Endothelial cell of umbilical vein (primary cell): ENCODE results near the gene BUD13. TPM values are rescaled to one million over a fixed set of nuclear protein-coding genes. Genes with fewer than 3 reads are reported as not detected.

Experiments
- BruUV-seq: library from RNA; stranded (reverse); fragments of 400-500 nt; replicated peaks from 2 replicates; lab custom pipeline; 2021; lab: Mats Ljungman, UMichigan
- CTCF ChIA-PET: fragments of 300-600, 350-600 bp; sonication (Branson Sonifier 250); formaldehyde crosslinking; loops from one replicate; lab custom pipeline; 2021; ENCODE audit warnings: antibody characterized with exemption, inconsistent platforms; lab: Charles Lee
- POLR2A ChIA-PET: fragments of 300-600, 350-600 bp; sonication (Branson Sonifier 250); formaldehyde crosslinking; loops from one replicate; lab custom pipeline; 2021; ENCODE audit warnings: antibody characterized with exemption, inconsistent platforms; lab: Charles Lee
- DNase-seq: peaks from one replicate; pipeline ENCODE4 v3.0.0-alpha.2; 2011; ENCODE audit warnings: low read depth, low spot score
- FAIRE-seq: peaks from 2 replicates; lab custom pipeline; 2011; peaks lifted over from hg19 to GRCh38; lab: Jason Lieb, UNC
- H2AFZ ChIP-seq: 2 replicates; pipeline ENCODE4 v1.6.0; 2012; ENCODE audit warnings: low read depth, low read length, control low read depth, inconsistent platforms
- H3K27ac ChIP-seq: 2 replicates; pipeline ENCODE4 v1.5.1; 2011; ENCODE audit warnings: low read depth, mild to moderate bottlenecking, control low read depth, low read length, moderate library complexity; ENCODE audit not compliant: insufficient read depth
- H3K27me3 ChIP-seq, 2 experiments: 2 replicates each; pipeline versions ENCODE4 v1.6.0 to v1.6.1; 2011; ENCODE audit warnings: low read length in 2 of 2, mixed read lengths in 1 of 2; ENCODE audit not compliant: control insufficient read depth in 2 of 2, insufficient read depth in 2 of 2
- H3K36me3 ChIP-seq, 2 experiments: 2 replicates in 1 of 2; 3 replicates in 1 of 2; pipeline ENCODE4 v1.5.1; 2011; ENCODE audit warnings: low read length in 2 of 2, mild to moderate bottlenecking in 1 of 2, moderate library complexity in 1 of 2; ENCODE audit not compliant: control insufficient read depth in 2 of 2, insufficient read depth in 2 of 2; ENCODE audit errors: extremely low read depth in 1 of 2
- H3K4me1 ChIP-seq: 3 replicates; pipeline ENCODE4 v1.5.1; 2011; ENCODE audit warnings: mild to moderate bottlenecking, low read length; ENCODE audit not compliant: control insufficient read depth, insufficient read depth; ENCODE audit errors: extremely low read depth
- H3K4me2 ChIP-seq: 2 replicates; pipeline ENCODE4 v1.6.1; 2011; ENCODE audit warnings: low read length, control low read depth, mixed read lengths; ENCODE audit not compliant: insufficient read depth
- H3K4me3 ChIP-seq, 3 experiments: fragments of 200-600 bp in 1 of 3; sonication (generic), shearing (Covaris generic) in 1 of 3; replicated peaks in 1 of 3; 2 replicates each; pipeline ENCODE4 v1.5.1; 2011 to 2016; ENCODE audit warnings: control low read depth in 3 of 3, low read length in 3 of 3, mild to moderate bottlenecking in 2 of 3, inconsistent platforms in 1 of 3, low read depth in 1 of 3, moderate library complexity in 1 of 3; ENCODE audit not compliant: insufficient read depth in 1 of 3
- H3K79me2 ChIP-seq: 2 replicates; pipeline ENCODE4 v1.6.0; 2012; ENCODE audit warnings: low read length, inconsistent platforms; ENCODE audit not compliant: control insufficient read depth, insufficient read depth
- H3K9ac ChIP-seq: replicated peaks from 2 replicates; pipeline ENCODE3; 2011; ENCODE audit warnings: low read length, control low read depth; ENCODE audit not compliant: insufficient read depth; ENCODE audit errors: extremely low read depth
- H3K9me1 ChIP-seq: replicated peaks from 3 replicates; pipeline ENCODE4 v1.6.0; 2011; ENCODE audit warnings: mild to moderate bottlenecking, low read length; ENCODE audit not compliant: control insufficient read depth, insufficient read depth; ENCODE audit errors: extremely low read depth
- H3K9me3 ChIP-seq: replicated peaks from 2 replicates; pipeline ENCODE4 v1.5.1; 2012; ENCODE audit warnings: low read length, inconsistent platforms; ENCODE audit not compliant: control insufficient read depth, insufficient read depth
- H4K20me1 ChIP-seq: replicated peaks from 2 replicates; pipeline ENCODE3; 2011; ENCODE audit warnings: mild to moderate bottlenecking, low read length; ENCODE audit not compliant: control insufficient read depth, insufficient read depth; ENCODE audit errors: extremely low read depth
- FOS ChIP-seq: IDR thresholded peaks from 2 replicates; pipeline ENCODE4 v1.6.1; 2011; ENCODE audit warnings: mild to moderate bottlenecking, low read length, moderate library complexity, borderline replicate concordance; ENCODE audit not compliant: insufficient read depth
- MYC ChIP-seq: IDR thresholded peaks from one replicate; pipeline ENCODE4 v1.6.1; 2011; ENCODE audit warnings: mild to moderate bottlenecking, low read depth, low read length
- POLR2A ChIP-seq: IDR thresholded peaks from 2 replicates; pipeline ENCODE4 v1.6.1; 2012; ENCODE audit warnings: low read depth, mild to moderate bottlenecking, control low read depth, low read length
- dilution Hi-C: fragments of 300-500 bp; cut with MboI; formaldehyde crosslinking; loops from one replicate; pipeline ENCODE4 v1.15.0; 2019; ENCODE audit warnings: low sequenced_read_pairs; ENCODE audit not compliant: extremely low pct_ligation_motif_present
- intact Hi-C: fragments of 100-400 bp; cut with micrococcal nuclease; formaldehyde crosslinking; loops from one replicate; pipeline ENCODE4 v1.10.0; 2022
- polyA plus RNA-seq, 4 experiments: library from polyadenylated mRNA; depleted of rRNA in 3 of 4; stranded (reverse) in 3 of 4; unstranded in 1 of 4; fragments of >200 nt; gene quantifications; 2 replicates each; pipeline versions ENCODE4 v1.2.1 to v1.2.3, GENCODE V29; 2011 to 2012; ENCODE audit warnings: missing spikeins in 1 of 4
- total RNA-seq: library from RNA; stranded (reverse); gene quantifications from 2 replicates; pipeline ENCODE4 v1.2.3, GENCODE V29; 2021
- TF ChIP-seq, protein P1 (sequence below), 2 donors: IDR thresholded peaks; 1 replicate in 1 of 2; 2 replicates in 1 of 2; pipeline ENCODE4 v1.5.1; 2011; ENCODE audit warnings: low read length in 2 of 2, mild to moderate bottlenecking in 2 of 2, moderate library complexity in 2 of 2, control low read depth in 1 of 2, inconsistent platforms in 1 of 2, low read depth in 1 of 2; ENCODE audit not compliant: insufficient read depth in 1 of 2; ENCODE audit errors: extremely low read depth in 1 of 2
- TF ChIP-seq, protein P2 (sequence below): IDR thresholded peaks from 2 replicates; pipeline ENCODE4 v1.6.1; 2011; ENCODE audit not compliant: insufficient read depth, insufficient read length

Gene BUD13
- total and polyA plus RNA-seq, 2 donors (not counting 3 experiments of a cell fraction or from before 2014, with no cell fraction given): 18.8 to 21.8 TPM

DNA sequence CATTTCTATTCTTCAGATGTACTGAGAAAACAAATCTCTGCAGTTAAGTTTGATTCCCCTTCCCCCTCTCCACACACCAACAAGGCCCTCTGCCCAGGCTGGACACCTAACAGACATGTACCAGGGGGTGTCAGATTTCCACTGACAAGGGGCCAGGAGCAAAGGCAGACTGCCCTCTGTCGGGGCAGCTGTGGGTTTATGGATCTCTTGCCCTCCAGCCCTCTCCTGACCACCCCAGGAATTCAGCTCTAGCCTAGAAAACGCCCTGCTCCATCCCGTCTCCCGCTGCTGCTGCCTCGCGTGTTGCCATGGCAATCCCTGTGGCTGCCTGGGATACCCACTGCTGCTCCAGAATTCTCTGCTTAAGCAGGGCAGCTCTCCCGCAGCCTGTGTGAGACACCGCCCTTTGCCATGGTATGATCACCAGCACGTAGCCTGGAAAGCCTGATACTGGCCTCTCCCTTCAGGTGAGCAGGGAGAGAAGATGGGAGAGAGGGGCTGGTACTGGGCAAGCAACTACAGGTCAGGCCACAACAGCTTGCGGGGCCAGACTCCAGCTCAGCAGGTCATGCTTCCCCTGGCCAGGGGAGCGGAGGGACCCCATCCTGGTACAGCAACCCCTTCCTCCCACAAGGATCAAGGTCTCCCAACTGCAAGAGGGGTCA is 41.6 kb downstream of the BUD13 start:
- no peak overlapping the region for H3K4me2 ChIP-seq
- H3K9me3 ChIP-seq: no peaks in the 10 kb centered on the region
- H3K9ac ChIP-seq: no peak overlapping the region
- DNase-seq (no peak), FAIRE-seq (no peak)
- H3K4me3 ChIP-seq: no peak overlapping the region
- no peak overlapping the region for H2AFZ ChIP-seq
- no peak overlapping the region for H3K27ac ChIP-seq
- CTCF ChIA-PET: interaction anchor here (1.7 to 4.6 kb wide), 3 partner anchors 8 to 374 kb away, joined by 14 to 67 read pairs (median 23); no protein-coding TSS in a partner anchor
- dilution Hi-C loops (no loop called here), intact Hi-C loops (loop anchor here (5.0 kb wide), 1 partner anchor 106 kb away; the partner anchor contains the start of gene APOA1)
- no peaks in the 10 kb centered on the region for H4K20me1 ChIP-seq
- H3K9me1 ChIP-seq: no peaks in the 10 kb centered on the region
- POLR2A ChIA-PET: no interaction called here
- H3K79me2 ChIP-seq: no peaks in the 10 kb centered on the region
- TF ChIP-seq MYC: no peak
- H3K4me1 ChIP-seq: no peaks in the 10 kb centered on the region
- H3K36me3 ChIP-seq: no peaks in the 10 kb centered on the region
- H3K27me3 ChIP-seq: peaks cover 12 to 15% of the 10 kb centered on the region in 2 experiments
- no TSS peak for BruUV-seq

DNA sequence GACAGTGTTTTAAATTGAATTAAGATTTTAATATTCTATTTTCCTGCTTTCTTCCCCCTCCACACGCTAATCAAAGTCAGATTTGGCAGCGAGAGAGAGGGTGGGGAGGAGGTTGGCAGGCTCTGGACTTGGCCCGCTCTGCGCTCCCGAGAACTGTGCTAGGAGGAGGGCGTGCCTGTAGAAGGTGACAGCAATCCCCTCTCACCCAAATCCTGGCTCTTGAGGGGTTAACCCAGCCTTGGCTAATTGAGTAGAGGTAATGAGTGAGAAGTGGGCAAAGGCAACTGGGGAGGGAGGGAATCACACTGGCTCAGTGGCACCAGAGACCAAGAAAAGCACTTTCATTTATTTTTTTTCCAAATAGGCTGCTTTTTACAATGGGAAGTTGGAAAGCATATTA is 42.2 kb downstream of the BUD13 start:
- ChIA-PET CTCF (interaction anchor here (2.6 to 4.6 kb wide), 2 partner anchors 12 to 375 kb away, joined by 23 to 67 read pairs; no protein-coding TSS in a partner anchor), POLR2A (no interaction called here)
- H3K27ac ChIP-seq: no peak overlapping the region
- H3K36me3 ChIP-seq: no peaks in the 10 kb centered on the region
- no peak overlapping the region for H3K9ac ChIP-seq
- dilution Hi-C loops: no loop called here
- no peaks in the 10 kb centered on the region for H4K20me1 ChIP-seq
- no peak for DNase-seq
- FAIRE-seq: no peak
- intact Hi-C loops: loop anchor here (5.0 kb wide), 1 partner anchor 107 kb away; the partner anchor contains the start of gene APOA1
- no peaks in the 10 kb centered on the region for H3K79me2 ChIP-seq
- H2AFZ ChIP-seq: no peak overlapping the region
- BruUV-seq: no TSS peak
- no peak overlapping the region for H3K4me3 ChIP-seq
- TF ChIP-seq POLR2A: no peak
- TF ChIP-seq, protein P1, sequence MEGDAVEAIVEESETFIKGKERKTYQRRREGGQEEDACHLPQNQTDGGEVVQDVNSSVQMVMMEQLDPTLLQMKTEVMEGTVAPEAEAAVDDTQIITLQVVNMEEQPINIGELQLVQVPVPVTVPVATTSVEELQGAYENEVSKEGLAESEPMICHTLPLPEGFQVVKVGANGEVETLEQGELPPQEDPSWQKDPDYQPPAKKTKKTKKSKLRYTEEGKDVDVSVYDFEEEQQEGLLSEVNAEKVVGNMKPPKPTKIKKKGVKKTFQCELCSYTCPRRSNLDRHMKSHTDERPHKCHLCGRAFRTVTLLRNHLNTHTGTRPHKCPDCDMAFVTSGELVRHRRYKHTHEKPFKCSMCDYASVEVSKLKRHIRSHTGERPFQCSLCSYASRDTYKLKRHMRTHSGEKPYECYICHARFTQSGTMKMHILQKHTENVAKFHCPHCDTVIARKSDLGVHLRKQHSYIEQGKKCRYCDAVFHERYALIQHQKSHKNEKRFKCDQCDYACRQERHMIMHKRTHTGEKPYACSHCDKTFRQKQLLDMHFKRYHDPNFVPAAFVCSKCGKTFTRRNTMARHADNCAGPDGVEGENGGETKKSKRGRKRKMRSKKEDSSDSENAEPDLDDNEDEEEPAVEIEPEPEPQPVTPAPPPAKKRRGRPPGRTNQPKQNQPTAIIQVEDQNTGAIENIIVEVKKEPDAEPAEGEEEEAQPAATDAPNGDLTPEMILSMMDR (IDR thresholded peaks at IDR 0.05; ENCODE audit: extremely low read depth in 1 of 2, insufficient read depth in 1 of 2, low read depth in 1 of 2, low read length in 2 of 2): no peak
- no peak for TF ChIP-seq FOS
- TF ChIP-seq, protein P2, sequence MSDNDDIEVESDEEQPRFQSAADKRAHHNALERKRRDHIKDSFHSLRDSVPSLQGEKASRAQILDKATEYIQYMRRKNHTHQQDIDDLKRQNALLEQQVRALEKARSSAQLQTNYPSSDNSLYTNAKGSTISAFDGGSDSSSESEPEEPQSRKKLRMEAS: no peak
- no peaks in the 10 kb centered on the region for H3K9me1 ChIP-seq
- H3K4me1 ChIP-seq: no peaks in the 10 kb centered on the region
- H3K27me3 ChIP-seq: peaks cover 12 to 15% of the 10 kb centered on the region in 2 experiments
- no peak overlapping the region for H3K4me2 ChIP-seq
- H3K9me3 ChIP-seq: no peaks in the 10 kb centered on the region
